Osteoblast (primary cell): Measurements from ENCODE around the gene ZNF529. TPM values are rescaled to one million over a fixed set of nuclear protein-coding genes. Genes with fewer than 3 reads are reported as not detected.
"Not testable (repeated sequence)": the region's sequence is repeated elsewhere in the genome, so short reads cannot be mapped to it uniquely, and the experiment has no call there.

Experiments used
- DNase-seq: peaks from one replicate; pipeline ENCODE4 v3.0.0; 2011; ENCODE audit warnings: low spot score, mixed read lengths; ENCODE audit not compliant: insufficient read length; ENCODE audit errors: missing footprints
- H2AFZ ChIP-seq: 2 replicates; pipeline ENCODE4 v1.6.0; 2011; ENCODE audit warnings: mild to moderate bottlenecking, low read length
- H3K27ac ChIP-seq: 2 replicates; pipeline ENCODE4 v1.5.1; 2011; ENCODE audit warnings: mild to moderate bottlenecking, low read depth, low read length, moderate library complexity
- H3K27me3 ChIP-seq: 2 replicates; pipeline ENCODE4 v1.6.0; 2012; ENCODE audit warnings: mild to moderate bottlenecking, control low read depth, inconsistent platforms, low read length, moderate library complexity; ENCODE audit not compliant: insufficient read depth
- H3K36me3 ChIP-seq: 2 replicates; pipeline ENCODE4 v1.5.1; 2011; ENCODE audit warnings: mild to moderate bottlenecking, low read length, control low read depth, moderate library complexity; ENCODE audit not compliant: insufficient read depth
- H3K4me1 ChIP-seq: 2 replicates; pipeline ENCODE4 v1.5.1; 2011; ENCODE audit warnings: mild to moderate bottlenecking, low read length, control low read depth, moderate library complexity; ENCODE audit not compliant: insufficient read depth
- H3K4me2 ChIP-seq: 2 replicates; pipeline ENCODE4 v1.6.0; 2011; ENCODE audit warnings: mild to moderate bottlenecking, low read length; ENCODE audit not compliant: insufficient read depth
- H3K4me3 ChIP-seq: fragments of 200-600 bp; sonication (generic); 3 replicates; pipeline ENCODE4 v1.5.1; 2012; ENCODE audit warnings: mild to moderate bottlenecking, low read length, inconsistent platforms; ENCODE audit not compliant: insufficient read depth
- H3K79me2 ChIP-seq: 2 replicates; pipeline ENCODE4 v1.6.0; 2012; ENCODE audit warnings: mild to moderate bottlenecking, low read length, control low read depth, inconsistent platforms; ENCODE audit not compliant: insufficient read depth
- H3K9me3 ChIP-seq: 2 replicates; pipeline ENCODE4 v1.5.1; 2011; ENCODE audit warnings: low read depth, low read length, control low read depth
- H4K20me1 ChIP-seq: 2 replicates; pipeline ENCODE4 v1.6.0; 2012; ENCODE audit warnings: mild to moderate bottlenecking, low read length, control low read depth; ENCODE audit not compliant: insufficient read depth
- CTCF ChIP-seq: IDR thresholded peaks from 2 replicates; pipeline ENCODE4 v1.5.1; 2011; ENCODE audit warnings: mild to moderate bottlenecking, low read depth, low read length, moderate library complexity; ENCODE audit errors: extremely low read depth
- total RNA-seq: library from RNA; depleted of rRNA; stranded (reverse); fragments of >200 nt; gene quantifications from 2 replicates; pipeline ENCODE4 v1.2.3, GENCODE V29; 2012

ZNF529 gene
- total RNA-seq, 1 donor, result 11.9 TPM

GRCh38 chr19:36604656-36605100 is 31.6 kb upstream of the ZNF529 start:
- Histone ChIP-seq H3K27ac (peak overlapping the region; percentile 67), H3K27me3 (no peaks in the 10 kb centered on the region), H3K4me2 (peak overlapping the region; percentile 93), H3K4me1 (peaks cover 10% of the 10 kb centered on the region), H4K20me1 (no peaks in the 10 kb centered on the region), H2AFZ (peak overlapping the region; percentile 97), H3K36me3 (no peaks in the 10 kb centered on the region), H3K4me3 (peak overlapping the region; percentile 93), H3K9me3 (no peaks in the 10 kb centered on the region), H3K79me2 (peaks cover 16% of the 10 kb centered on the region)
- no peak for TF ChIP-seq CTCF
- DNase-seq, result peak; percentile 89

- Histone ChIP-seq H3K79me2 (peaks cover 21% of the 10 kb centered on the region), H3K4me1 (peaks cover 10% of the 10 kb centered on the region)
- not testable (repeated sequence) for H3K9me3 ChIP-seq, H3K4me3 ChIP-seq, H3K27me3 ChIP-seq, DNase-seq, H4K20me1 ChIP-seq, H3K36me3 ChIP-seq, H3K27ac ChIP-seq, H3K4me2 ChIP-seq, H2AFZ ChIP-seq
Measured at GRCh38 chr19:36602681-36603080, 29.6 kb upstream of the ZNF529 start.

GRCh38 chr19:36579255-36579654 is 6.2 kb upstream of the ZNF529 start:
- no peaks in the 10 kb centered on the region for H3K27me3 ChIP-seq
- no peak overlapping the region for H3K4me2 ChIP-seq
- H3K27ac ChIP-seq, result no peak overlapping the region
- DNase-seq, result peak; percentile 9
- TF ChIP-seq CTCF, result no peak
- H3K79me2 ChIP-seq, result peaks cover 25% of the 10 kb centered on the region
- no peak overlapping the region for H3K4me3 ChIP-seq
- H3K9me3 ChIP-seq, result no peaks in the 10 kb centered on the region
- H2AFZ ChIP-seq, result no peak overlapping the region
- H3K36me3 ChIP-seq, result peaks cover 42% of the 10 kb centered on the region
- H3K4me1 ChIP-seq, result peaks cover 3% of the 10 kb centered on the region
- no peaks in the 10 kb centered on the region for H4K20me1 ChIP-seq

GRCh38 chr19:36577271-36577996 is 4.3 kb upstream of the ZNF529 start:
- Histone ChIP-seq H3K9me3 (no peaks in the 10 kb centered on the region), H3K4me2 (no peak overlapping the region), H3K27me3 (no peaks in the 10 kb centered on the region), H3K4me3 (no peak overlapping the region), H4K20me1 (no peaks in the 10 kb centered on the region), H2AFZ (no peak overlapping the region), H3K27ac (no peak overlapping the region), H3K36me3 (peaks cover 36% of the 10 kb centered on the region), H3K4me1 (peaks cover 7% of the 10 kb centered on the region), H3K79me2 (peaks cover 43% of the 10 kb centered on the region)
- TF ChIP-seq CTCF, result no peak
- no peak for DNase-seq
